Retinal pigment epithelial cell (primary cell): ENCODE measurements around the gene TBC1D9B.

Experiments
- DNase-seq: peaks from one replicate; pipeline ENCODE4 v3.0.0-alpha.2; 2010; ENCODE audit warnings: low read depth
- H3K4me3 ChIP-seq: 2 replicates; pipeline ENCODE4 v1.5.1; 2011; ENCODE audit warnings: mild to moderate bottlenecking, low read length, control low read depth, moderate library complexity
- TF ChIP-seq, protein P1 (sequence below): conservative IDR thresholded peaks from 2 replicates; pipeline ENCODE4 v1.5.1; 2011; ENCODE audit warnings: low read depth, low read length, control low read depth, inconsistent platforms

TBC1D9B gene

DNA sequence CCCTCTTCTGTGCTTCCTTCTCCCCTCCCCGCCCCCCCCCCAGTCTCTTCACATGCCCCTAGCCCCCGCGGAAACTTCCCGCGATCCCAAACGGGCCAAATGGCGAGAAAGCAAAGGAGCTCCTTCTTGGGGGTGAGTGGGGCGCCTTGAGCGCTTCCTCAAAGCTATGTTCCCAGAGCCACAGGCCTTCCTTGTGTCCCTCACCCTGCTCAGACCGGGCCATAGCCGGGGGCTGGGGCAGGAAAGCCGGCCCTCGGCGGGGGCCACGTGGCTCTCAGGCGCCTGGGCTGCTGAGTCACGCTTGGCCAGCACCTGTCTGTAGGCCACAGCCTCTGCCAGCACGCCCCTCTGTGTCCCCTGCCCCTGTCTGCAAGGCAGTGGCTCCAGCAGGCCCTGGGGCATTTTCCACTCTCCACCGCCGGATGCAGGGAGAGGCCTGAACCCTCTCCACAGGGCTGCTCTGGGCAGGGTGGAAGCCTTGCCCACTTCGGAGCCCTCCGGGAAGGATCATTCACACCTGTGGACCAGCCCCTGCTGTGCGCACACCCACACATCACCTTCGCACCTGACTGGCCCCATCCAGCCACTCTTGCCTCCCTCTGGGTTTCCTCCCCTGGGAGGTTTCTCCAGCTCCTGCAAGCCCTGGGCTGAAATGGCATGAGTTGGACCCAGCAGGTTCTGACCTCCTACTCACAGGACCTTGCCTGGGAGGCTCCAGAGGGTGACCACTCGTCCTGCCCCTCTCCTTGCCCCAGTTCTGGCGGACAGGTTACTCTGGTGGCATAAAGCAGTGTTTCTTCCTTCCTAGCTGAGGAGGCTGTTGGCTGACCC is 88.2 kb downstream of the TBC1D9B start:
- TF ChIP-seq, protein P1, sequence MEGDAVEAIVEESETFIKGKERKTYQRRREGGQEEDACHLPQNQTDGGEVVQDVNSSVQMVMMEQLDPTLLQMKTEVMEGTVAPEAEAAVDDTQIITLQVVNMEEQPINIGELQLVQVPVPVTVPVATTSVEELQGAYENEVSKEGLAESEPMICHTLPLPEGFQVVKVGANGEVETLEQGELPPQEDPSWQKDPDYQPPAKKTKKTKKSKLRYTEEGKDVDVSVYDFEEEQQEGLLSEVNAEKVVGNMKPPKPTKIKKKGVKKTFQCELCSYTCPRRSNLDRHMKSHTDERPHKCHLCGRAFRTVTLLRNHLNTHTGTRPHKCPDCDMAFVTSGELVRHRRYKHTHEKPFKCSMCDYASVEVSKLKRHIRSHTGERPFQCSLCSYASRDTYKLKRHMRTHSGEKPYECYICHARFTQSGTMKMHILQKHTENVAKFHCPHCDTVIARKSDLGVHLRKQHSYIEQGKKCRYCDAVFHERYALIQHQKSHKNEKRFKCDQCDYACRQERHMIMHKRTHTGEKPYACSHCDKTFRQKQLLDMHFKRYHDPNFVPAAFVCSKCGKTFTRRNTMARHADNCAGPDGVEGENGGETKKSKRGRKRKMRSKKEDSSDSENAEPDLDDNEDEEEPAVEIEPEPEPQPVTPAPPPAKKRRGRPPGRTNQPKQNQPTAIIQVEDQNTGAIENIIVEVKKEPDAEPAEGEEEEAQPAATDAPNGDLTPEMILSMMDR = no peak
- peak; percentile 65 for DNase-seq
- H3K4me3 ChIP-seq = no peak overlapping the region

DNA sequence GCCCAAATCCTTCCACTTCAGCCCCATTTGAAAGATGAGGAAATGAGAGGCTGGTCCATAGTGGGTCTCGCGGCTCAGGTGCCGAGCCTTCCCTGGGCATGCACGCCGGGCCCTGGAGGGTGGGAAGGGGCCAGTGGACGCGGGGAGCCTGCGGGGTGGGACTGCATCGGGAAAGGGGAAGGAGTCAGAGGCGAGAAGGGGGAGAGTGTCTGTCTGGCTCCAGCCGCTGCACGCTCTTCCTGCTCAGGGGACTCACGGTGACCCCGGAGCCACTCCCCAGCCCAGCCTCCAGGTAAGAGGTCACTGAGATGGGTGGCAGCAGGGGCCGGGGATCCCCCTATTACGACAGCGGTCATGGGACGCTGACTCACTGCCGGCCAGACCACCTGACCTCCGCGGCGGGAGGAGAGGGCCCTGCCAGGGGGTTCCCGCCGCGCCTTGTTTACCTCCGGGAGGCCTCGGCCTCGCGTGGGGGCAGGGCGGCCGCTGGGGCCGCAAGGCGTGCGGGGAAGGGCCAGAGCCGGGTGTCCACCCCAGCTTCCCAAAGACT is 88.9 kb downstream of the TBC1D9B start:
- peak; percentile 94 for DNase-seq
- peak overlapping the region; percentile 27 for H3K4me3 ChIP-seq
- TF ChIP-seq, protein P1 = no peak

DNA sequence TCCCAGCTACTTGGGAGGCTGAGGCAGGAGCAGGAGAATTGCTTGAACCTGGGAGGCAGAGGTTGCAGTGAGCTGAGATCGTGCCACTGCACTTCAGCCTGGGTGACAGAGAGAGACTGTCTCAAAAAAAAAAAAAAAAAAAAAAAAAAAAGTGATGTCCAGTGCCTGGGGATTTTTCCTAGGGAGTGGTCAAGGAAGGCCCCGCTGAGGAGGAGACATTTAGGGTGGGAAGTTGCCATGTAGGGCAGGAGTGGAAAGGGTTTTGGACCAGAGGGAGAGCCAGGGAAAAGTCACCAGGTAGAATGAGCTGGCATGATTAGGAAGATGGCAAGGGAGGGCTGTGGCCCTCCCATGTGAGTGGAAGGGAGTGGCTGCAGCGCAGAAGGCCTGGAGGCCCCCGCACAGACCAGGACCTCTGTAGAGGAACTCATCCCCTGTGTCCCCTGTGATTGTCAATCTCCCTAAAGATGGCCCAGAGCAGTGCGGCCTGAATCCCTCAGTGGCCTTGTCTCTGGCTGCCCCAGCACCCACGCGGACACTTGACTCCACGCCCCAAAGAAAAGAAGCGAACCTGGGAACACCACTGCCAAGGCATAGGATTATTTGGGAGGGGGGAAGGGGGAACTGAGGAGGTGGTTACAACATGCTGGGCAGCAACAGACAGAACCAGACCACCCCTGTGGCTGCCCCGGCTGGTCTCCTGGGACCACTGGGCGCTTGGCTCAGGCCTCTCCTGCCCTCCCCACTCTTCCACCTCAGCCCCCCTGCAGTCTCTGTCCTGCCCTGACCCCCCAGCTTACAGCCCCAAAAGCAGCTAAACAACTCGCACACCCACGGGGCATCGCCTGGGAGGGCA is 89.6 kb downstream of the TBC1D9B start:
- TF ChIP-seq, protein P1 = no peak
- no peak for DNase-seq
- H3K4me3 ChIP-seq = peak overlapping the region; percentile 27

DNA sequence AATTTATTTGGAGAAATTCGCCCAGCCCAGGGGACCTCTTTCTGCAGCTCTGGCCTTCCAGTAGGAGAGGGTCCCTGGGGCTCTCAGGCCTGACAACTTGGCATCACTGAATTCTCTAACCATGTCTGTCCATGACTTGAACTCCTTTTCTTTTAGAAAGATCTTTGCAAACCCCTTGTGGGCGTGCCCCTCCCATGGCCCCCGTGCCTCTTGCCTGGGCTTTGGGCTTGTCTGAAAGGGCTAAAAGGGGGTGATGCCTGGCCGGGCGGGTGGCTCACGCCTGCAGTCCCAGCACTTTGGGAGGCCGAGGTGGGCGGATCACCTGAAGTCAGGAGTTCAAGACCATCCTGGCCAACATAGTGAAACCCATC is 90.2 kb downstream of the TBC1D9B start:
- H3K4me3 ChIP-seq = peak overlapping the region; percentile 41
- TF ChIP-seq, protein P1 = no peak
- DNase-seq = no peak

DNA sequence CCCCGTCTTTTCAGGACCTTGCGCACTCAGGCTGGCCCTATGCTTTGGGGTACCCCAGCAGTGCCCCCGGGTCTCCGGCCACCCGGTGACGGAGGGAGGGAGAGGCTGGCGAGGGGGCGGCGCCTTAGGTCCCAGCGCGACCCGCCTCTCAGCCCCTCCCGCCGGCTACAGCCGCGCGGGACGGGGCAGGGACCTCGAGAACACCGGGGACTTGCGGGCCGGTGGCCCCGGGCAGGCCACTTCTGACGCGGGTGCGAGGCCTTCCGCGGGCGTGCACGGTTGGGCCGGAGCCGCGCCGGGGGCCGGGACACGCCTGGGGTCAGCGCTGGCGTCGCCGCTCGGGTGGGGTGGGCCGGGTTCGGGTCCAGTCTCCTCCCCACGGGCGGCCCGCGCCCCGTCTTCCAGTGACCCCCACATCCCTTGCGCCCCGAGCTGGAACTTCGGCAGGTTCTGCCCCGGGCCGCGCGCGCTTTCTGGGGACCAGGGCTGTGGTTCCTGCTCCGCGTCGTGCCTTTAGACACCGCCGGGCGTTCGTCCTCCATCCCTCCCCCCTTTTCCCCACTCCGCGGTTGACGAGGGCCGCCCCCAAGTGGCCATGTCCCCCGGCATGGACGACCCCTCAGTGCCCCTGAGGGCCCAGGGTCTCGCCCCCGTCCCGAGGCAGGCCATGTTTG is 90.8 kb downstream of the TBC1D9B start:
- no peak for DNase-seq
- TF ChIP-seq, protein P1 = no peak
- H3K4me3 ChIP-seq = peak overlapping the region; percentile 41

DNA sequence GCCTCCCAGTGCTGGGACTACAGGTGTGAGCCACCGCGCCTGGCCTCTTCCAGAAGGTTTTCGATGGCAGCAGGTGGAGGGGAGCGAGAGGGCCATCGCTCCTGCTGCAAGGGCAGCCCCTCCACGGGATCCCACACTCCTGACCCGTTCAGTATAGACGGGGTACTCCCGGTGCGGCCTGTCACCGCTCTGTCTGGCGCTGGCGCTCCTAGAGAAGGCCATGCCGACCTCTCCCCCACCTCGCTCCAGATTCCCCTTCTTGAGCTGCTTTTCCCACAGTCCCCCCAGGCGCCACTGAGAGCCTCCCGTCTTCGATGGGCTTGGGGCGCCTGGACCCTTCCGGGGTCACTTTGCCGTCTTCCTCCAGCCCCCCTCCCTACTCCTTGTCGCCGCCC is 91.3 kb downstream of the TBC1D9B start:
- DNase-seq = no peak
- peak overlapping the region; percentile 41 for H3K4me3 ChIP-seq
- TF ChIP-seq, protein P1 = no peak
